ENCODE measurements around the gene CEP128.

- TF ChIP-seq GATA2 (IDR thresholded peaks at IDR 0.05; ENCODE audit: low read depth, low read length): no peak
- no peak for TF ChIP-seq GATA3 (IDR thresholded peaks at IDR 0.05; ENCODE audit: low read depth, low read length)
These were observed 222.6 kb downstream of the CEP128 start for GRCh38 chr14:80718940-80719339.

Data from SH-SY5Y (cell line).